Liver (tissue), 3 donors: ENCODE data around the gene NISCH.

Experiments used
- EGR1 ChIP-seq, 2 donors: IDR thresholded peaks; 2 replicates each; pipeline ENCODE4 v1.6.1; 2016 to 2018; ENCODE audit warnings: antibody characterized with exemption in 2 of 2, low read depth in 2 of 2
- FOXA1 ChIP-seq: IDR thresholded peaks from 2 replicates; pipeline ENCODE4 v1.6.1; 2016; ENCODE audit warnings: antibody characterized with exemption
- FOXA2 ChIP-seq: IDR thresholded peaks from 2 replicates; pipeline ENCODE4 v1.6.1; 2016; ENCODE audit warnings: antibody characterized with exemption
- HNF4A ChIP-seq, 2 donors: conservative IDR thresholded peaks; 2 replicates each; pipeline ENCODE4 v1.6.1; 2016; ENCODE audit warnings: antibody characterized with exemption in 2 of 2, mild to moderate bottlenecking in 2 of 2
- HNF4G ChIP-seq: IDR thresholded peaks from 2 replicates; pipeline ENCODE4 v1.6.1; 2016; ENCODE audit warnings: antibody characterized with exemption
- JUND ChIP-seq, 2 donors: IDR thresholded peaks; 2 replicates each; pipeline ENCODE4 v1.6.1; 2016; ENCODE audit warnings: antibody characterized with exemption in 2 of 2
- RAD21 ChIP-seq, 2 donors: IDR thresholded peaks; 2 replicates each; pipeline ENCODE4 v1.6.1; 2016; ENCODE audit warnings: antibody characterized with exemption in 2 of 2, mild to moderate bottlenecking in 2 of 2
- RXRA ChIP-seq, 2 donors: IDR thresholded peaks; 2 replicates each; pipeline ENCODE4 v1.6.1; 2017 to 2018; ENCODE audit warnings: antibody characterized with exemption in 2 of 2, mild to moderate bottlenecking in 1 of 2
- SP1 ChIP-seq: IDR thresholded peaks from 2 replicates; pipeline ENCODE4 v1.6.1; 2018; ENCODE audit warnings: antibody characterized with exemption, mild to moderate bottlenecking
- TAF1 ChIP-seq: conservative IDR thresholded peaks from 2 replicates; pipeline ENCODE4 v1.6.1; 2016; ENCODE audit warnings: antibody characterized with exemption, mild to moderate bottlenecking
- YY1 ChIP-seq: IDR thresholded peaks from 2 replicates; pipeline ENCODE4 v1.6.1; 2016; ENCODE audit warnings: antibody characterized with exemption, mild to moderate bottlenecking
- TF ChIP-seq, protein P1 (sequence below): IDR thresholded peaks from 2 replicates; pipeline ENCODE4 v1.6.1; 2016; ENCODE audit warnings: antibody characterized with exemption
- TF ChIP-seq, protein P2 (sequence below): fragments of 150-350 bp; IDR thresholded peaks from 2 replicates; pipeline ENCODE4 v1.5.1; 2017; ENCODE audit warnings: improper control_type of control experiment, low read depth, low read length; ENCODE audit not compliant: missing input control
- TF ChIP-seq, protein P3 (sequence below): IDR thresholded peaks from 2 replicates; pipeline ENCODE4 v1.6.1; 2016; ENCODE audit warnings: antibody characterized with exemption
- donor health status: healthy.
- donor health status: healthy.

DNA sequence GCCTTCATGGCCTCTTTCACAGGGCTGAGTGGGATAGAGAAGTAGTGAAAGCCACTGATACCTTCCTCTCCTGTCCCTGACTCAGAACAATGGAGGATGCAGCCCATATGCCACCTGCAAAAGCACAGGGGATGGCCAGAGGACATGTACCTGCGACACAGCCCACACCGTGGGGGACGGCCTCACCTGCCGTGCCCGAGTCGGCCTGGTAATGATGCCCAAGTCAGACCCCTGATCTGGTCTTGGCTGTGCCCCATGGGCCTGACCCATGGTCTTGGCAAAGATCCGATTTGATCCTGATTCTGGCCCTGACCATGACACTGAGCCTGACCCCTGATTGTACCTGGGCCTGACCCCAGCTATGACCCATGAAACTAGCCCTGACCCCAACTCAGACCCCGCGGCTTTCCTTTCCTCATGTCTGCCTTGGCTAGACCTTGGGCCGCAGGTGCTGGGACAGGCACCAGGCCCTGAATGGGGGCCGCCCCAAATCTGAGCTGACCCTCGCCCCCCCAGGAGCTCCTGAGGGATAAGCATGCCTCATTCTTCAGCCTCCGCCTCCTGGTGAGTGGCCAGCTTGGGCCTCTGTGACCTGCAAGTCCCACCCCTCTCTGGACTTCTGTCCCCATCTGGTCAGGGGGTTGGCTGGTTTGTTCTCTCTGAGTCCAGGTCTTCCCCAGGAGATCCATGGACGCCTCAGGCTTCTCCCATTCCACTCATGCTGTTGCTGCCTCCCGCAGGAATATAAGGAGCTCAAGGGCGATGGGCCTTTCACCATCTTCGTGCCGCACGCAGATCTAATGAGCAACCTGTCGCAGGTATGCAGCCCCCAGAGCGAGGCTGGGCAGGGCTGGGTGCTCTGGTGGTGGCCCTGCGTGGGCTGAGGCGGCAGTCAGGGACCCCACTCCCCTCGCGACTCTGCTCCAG, 62.7 kb downstream of the NISCH start:
- TF ChIP-seq FOXA2: no peak
- TF ChIP-seq, protein P1, sequence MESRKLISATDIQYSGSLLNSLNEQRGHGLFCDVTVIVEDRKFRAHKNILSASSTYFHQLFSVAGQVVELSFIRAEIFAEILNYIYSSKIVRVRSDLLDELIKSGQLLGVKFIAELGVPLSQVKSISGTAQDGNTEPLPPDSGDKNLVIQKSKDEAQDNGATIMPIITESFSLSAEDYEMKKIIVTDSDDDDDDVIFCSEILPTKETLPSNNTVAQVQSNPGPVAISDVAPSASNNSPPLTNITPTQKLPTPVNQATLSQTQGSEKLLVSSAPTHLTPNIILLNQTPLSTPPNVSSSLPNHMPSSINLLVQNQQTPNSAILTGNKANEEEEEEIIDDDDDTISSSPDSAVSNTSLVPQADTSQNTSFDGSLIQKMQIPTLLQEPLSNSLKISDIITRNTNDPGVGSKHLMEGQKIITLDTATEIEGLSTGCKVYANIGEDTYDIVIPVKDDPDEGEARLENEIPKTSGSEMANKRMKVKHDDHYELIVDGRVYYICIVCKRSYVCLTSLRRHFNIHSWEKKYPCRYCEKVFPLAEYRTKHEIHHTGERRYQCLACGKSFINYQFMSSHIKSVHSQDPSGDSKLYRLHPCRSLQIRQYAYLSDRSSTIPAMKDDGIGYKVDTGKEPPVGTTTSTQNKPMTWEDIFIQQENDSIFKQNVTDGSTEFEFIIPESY: no peak
- TF ChIP-seq, protein P2, sequence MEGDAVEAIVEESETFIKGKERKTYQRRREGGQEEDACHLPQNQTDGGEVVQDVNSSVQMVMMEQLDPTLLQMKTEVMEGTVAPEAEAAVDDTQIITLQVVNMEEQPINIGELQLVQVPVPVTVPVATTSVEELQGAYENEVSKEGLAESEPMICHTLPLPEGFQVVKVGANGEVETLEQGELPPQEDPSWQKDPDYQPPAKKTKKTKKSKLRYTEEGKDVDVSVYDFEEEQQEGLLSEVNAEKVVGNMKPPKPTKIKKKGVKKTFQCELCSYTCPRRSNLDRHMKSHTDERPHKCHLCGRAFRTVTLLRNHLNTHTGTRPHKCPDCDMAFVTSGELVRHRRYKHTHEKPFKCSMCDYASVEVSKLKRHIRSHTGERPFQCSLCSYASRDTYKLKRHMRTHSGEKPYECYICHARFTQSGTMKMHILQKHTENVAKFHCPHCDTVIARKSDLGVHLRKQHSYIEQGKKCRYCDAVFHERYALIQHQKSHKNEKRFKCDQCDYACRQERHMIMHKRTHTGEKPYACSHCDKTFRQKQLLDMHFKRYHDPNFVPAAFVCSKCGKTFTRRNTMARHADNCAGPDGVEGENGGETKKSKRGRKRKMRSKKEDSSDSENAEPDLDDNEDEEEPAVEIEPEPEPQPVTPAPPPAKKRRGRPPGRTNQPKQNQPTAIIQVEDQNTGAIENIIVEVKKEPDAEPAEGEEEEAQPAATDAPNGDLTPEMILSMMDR: no peak
- TF ChIP-seq RXRA (IDR thresholded peaks at IDR 0.05): no peak
- TF ChIP-seq JUND (IDR thresholded peaks at IDR 0.05): no peak
- no peak for TF ChIP-seq RAD21 (IDR thresholded peaks at IDR 0.05)
- no peak for TF ChIP-seq SP1
- no peak for TF ChIP-seq TAF1
- TF ChIP-seq FOXA1: no peak
- TF ChIP-seq YY1: no peak
- TF ChIP-seq HNF4A (conservative IDR thresholded peaks at IDR 0.05): no peak
- TF ChIP-seq HNF4G: no peak
- TF ChIP-seq, protein P3, sequence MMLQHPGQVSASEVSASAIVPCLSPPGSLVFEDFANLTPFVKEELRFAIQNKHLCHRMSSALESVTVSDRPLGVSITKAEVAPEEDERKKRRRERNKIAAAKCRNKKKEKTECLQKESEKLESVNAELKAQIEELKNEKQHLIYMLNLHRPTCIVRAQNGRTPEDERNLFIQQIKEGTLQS: no peak
- TF ChIP-seq EGR1 (IDR thresholded peaks at IDR 0.05; ENCODE audit: low read depth in 2 of 2): no peak
